GM12892 (cell line): ENCODE data around the gene CDH2.

Experiments
- POLR2A ChIP-seq: IDR thresholded peaks from 2 replicates; pipeline ENCODE4 v1.6.1; 2011; ENCODE audit warnings: low read depth, low read length, control low read depth
- TAF1 ChIP-seq: IDR thresholded peaks from 2 replicates; pipeline ENCODE4 v1.6.1; 2011; ENCODE audit warnings: low read depth, mild to moderate bottlenecking, control low read depth, low read length, borderline replicate concordance

- TF ChIP-seq TAF1 (no peak), POLR2A (no peak)
Observed at GRCh38 chr18:28159055-28159454, 17.9 kb downstream of the CDH2 start.
